Endothelial cell of umbilical vein (primary cell): ENCODE data around the gene LHFPL2. TPM values are rescaled to one million over a fixed set of nuclear protein-coding genes. Genes with fewer than 3 reads are reported as not detected.

Experiments
- BruUV-seq: library from RNA; stranded (reverse); fragments of 400-500 nt; replicated peaks from 2 replicates; lab custom pipeline; 2021; lab: Mats Ljungman, UMichigan
- CTCF ChIA-PET: fragments of 300-600, 350-600 bp; sonication (Branson Sonifier 250); formaldehyde crosslinking; loops from one replicate; lab custom pipeline; 2021; ENCODE audit warnings: antibody characterized with exemption, inconsistent platforms; lab: Charles Lee
- POLR2A ChIA-PET: fragments of 300-600, 350-600 bp; sonication (Branson Sonifier 250); formaldehyde crosslinking; loops from one replicate; lab custom pipeline; 2021; ENCODE audit warnings: antibody characterized with exemption, inconsistent platforms; lab: Charles Lee
- DNase-seq: peaks from one replicate; pipeline ENCODE4 v3.0.0-alpha.2; 2011; ENCODE audit warnings: low read depth, low spot score
- FAIRE-seq: peaks from 2 replicates; lab custom pipeline; 2011; peaks lifted over from hg19 to GRCh38; lab: Jason Lieb, UNC
- H2AFZ ChIP-seq: 2 replicates; pipeline ENCODE4 v1.6.0; 2012; ENCODE audit warnings: low read depth, low read length, control low read depth, inconsistent platforms
- H3K27ac ChIP-seq: 2 replicates; pipeline ENCODE4 v1.5.1; 2011; ENCODE audit warnings: low read depth, mild to moderate bottlenecking, control low read depth, low read length, moderate library complexity; ENCODE audit not compliant: insufficient read depth
- H3K27me3 ChIP-seq, 2 experiments: 2 replicates each; pipeline versions ENCODE4 v1.6.0 to v1.6.1; 2011; ENCODE audit warnings: low read length in 2 of 2, mixed read lengths in 1 of 2; ENCODE audit not compliant: control insufficient read depth in 2 of 2, insufficient read depth in 2 of 2
- H3K36me3 ChIP-seq, 2 experiments: 2 replicates in 1 of 2; 3 replicates in 1 of 2; pipeline ENCODE4 v1.5.1; 2011; ENCODE audit warnings: low read length in 2 of 2, mild to moderate bottlenecking in 1 of 2, moderate library complexity in 1 of 2; ENCODE audit not compliant: control insufficient read depth in 2 of 2, insufficient read depth in 2 of 2; ENCODE audit errors: extremely low read depth in 1 of 2
- H3K4me1 ChIP-seq: 3 replicates; pipeline ENCODE4 v1.5.1; 2011; ENCODE audit warnings: mild to moderate bottlenecking, low read length; ENCODE audit not compliant: control insufficient read depth, insufficient read depth; ENCODE audit errors: extremely low read depth
- H3K4me2 ChIP-seq: 2 replicates; pipeline ENCODE4 v1.6.1; 2011; ENCODE audit warnings: low read length, control low read depth, mixed read lengths; ENCODE audit not compliant: insufficient read depth
- H3K4me3 ChIP-seq, 3 experiments: fragments of 200-600 bp in 1 of 3; sonication (generic), shearing (Covaris generic) in 1 of 3; replicated peaks in 1 of 3; 2 replicates each; pipeline ENCODE4 v1.5.1; 2011 to 2016; ENCODE audit warnings: control low read depth in 3 of 3, low read length in 3 of 3, mild to moderate bottlenecking in 2 of 3, inconsistent platforms in 1 of 3, low read depth in 1 of 3, moderate library complexity in 1 of 3; ENCODE audit not compliant: insufficient read depth in 1 of 3
- H3K79me2 ChIP-seq: 2 replicates; pipeline ENCODE4 v1.6.0; 2012; ENCODE audit warnings: low read length, inconsistent platforms; ENCODE audit not compliant: control insufficient read depth, insufficient read depth
- H3K9ac ChIP-seq: replicated peaks from 2 replicates; pipeline ENCODE3; 2011; ENCODE audit warnings: low read length, control low read depth; ENCODE audit not compliant: insufficient read depth; ENCODE audit errors: extremely low read depth
- H3K9me1 ChIP-seq: replicated peaks from 3 replicates; pipeline ENCODE4 v1.6.0; 2011; ENCODE audit warnings: mild to moderate bottlenecking, low read length; ENCODE audit not compliant: control insufficient read depth, insufficient read depth; ENCODE audit errors: extremely low read depth
- H3K9me3 ChIP-seq: replicated peaks from 2 replicates; pipeline ENCODE4 v1.5.1; 2012; ENCODE audit warnings: low read length, inconsistent platforms; ENCODE audit not compliant: control insufficient read depth, insufficient read depth
- H4K20me1 ChIP-seq: replicated peaks from 2 replicates; pipeline ENCODE3; 2011; ENCODE audit warnings: mild to moderate bottlenecking, low read length; ENCODE audit not compliant: control insufficient read depth, insufficient read depth; ENCODE audit errors: extremely low read depth
- EZH2 ChIP-seq: IDR thresholded peaks from 2 replicates; pipeline ENCODE4 v1.6.1; 2012; ENCODE audit warnings: borderline replicate concordance, low read depth, mild to moderate bottlenecking, moderate library complexity, low read length, inconsistent platforms; ENCODE audit not compliant: severe bottlenecking
- FOS ChIP-seq: IDR thresholded peaks from 2 replicates; pipeline ENCODE4 v1.6.1; 2011; ENCODE audit warnings: mild to moderate bottlenecking, low read length, moderate library complexity, borderline replicate concordance; ENCODE audit not compliant: insufficient read depth
- GATA2 ChIP-seq: IDR thresholded peaks from 2 replicates; pipeline ENCODE4 v1.7.0; 2011; ENCODE audit warnings: low read depth, mild to moderate bottlenecking, moderate library complexity, mixed read lengths, low read length; ENCODE audit not compliant: insufficient read length, insufficient read depth
- JUN ChIP-seq: IDR thresholded peaks from 2 replicates; pipeline ENCODE4 v1.6.1; 2011; ENCODE audit warnings: borderline replicate concordance, low read depth; ENCODE audit not compliant: insufficient read length, insufficient read depth
- MYC ChIP-seq: IDR thresholded peaks from one replicate; pipeline ENCODE4 v1.6.1; 2011; ENCODE audit warnings: mild to moderate bottlenecking, low read depth, low read length
- POLR2A ChIP-seq: IDR thresholded peaks from 2 replicates; pipeline ENCODE4 v1.6.1; 2012; ENCODE audit warnings: low read depth, mild to moderate bottlenecking, control low read depth, low read length
- POLR2AphosphoS5 ChIP-seq: IDR thresholded peaks from 2 replicates; pipeline ENCODE4 v1.6.1; 2012; ENCODE audit warnings: low read depth, mild to moderate bottlenecking, control low read depth, low read length, moderate library complexity; ENCODE audit not compliant: insufficient read depth
- dilution Hi-C: fragments of 300-500 bp; cut with MboI; formaldehyde crosslinking; loops from one replicate; pipeline ENCODE4 v1.15.0; 2019; ENCODE audit warnings: low sequenced_read_pairs; ENCODE audit not compliant: extremely low pct_ligation_motif_present
- intact Hi-C: fragments of 100-400 bp; cut with micrococcal nuclease; formaldehyde crosslinking; loops from one replicate; pipeline ENCODE4 v1.10.0; 2022
- polyA plus RNA-seq, 4 experiments: library from polyadenylated mRNA; depleted of rRNA in 3 of 4; stranded (reverse) in 3 of 4; unstranded in 1 of 4; fragments of >200 nt; gene quantifications; 2 replicates each; pipeline versions ENCODE4 v1.2.1 to v1.2.3, GENCODE V29; 2011 to 2012; ENCODE audit warnings: missing spikeins in 1 of 4
- total RNA-seq: library from RNA; stranded (reverse); gene quantifications from 2 replicates; pipeline ENCODE4 v1.2.3, GENCODE V29; 2021
- TF ChIP-seq, protein P1 (sequence below), 2 donors: IDR thresholded peaks; 1 replicate in 1 of 2; 2 replicates in 1 of 2; pipeline ENCODE4 v1.5.1; 2011; ENCODE audit warnings: low read length in 2 of 2, mild to moderate bottlenecking in 2 of 2, moderate library complexity in 2 of 2, control low read depth in 1 of 2, inconsistent platforms in 1 of 2, low read depth in 1 of 2; ENCODE audit not compliant: insufficient read depth in 1 of 2; ENCODE audit errors: extremely low read depth in 1 of 2
- TF ChIP-seq, protein P2 (sequence below): IDR thresholded peaks from 2 replicates; pipeline ENCODE4 v1.6.1; 2011; ENCODE audit not compliant: insufficient read depth, insufficient read length

Gene LHFPL2
- total and polyA plus RNA-seq, 2 donors (not counting 3 experiments of a cell fraction or from before 2014, with no cell fraction given): 9.6 to 36.3 TPM

- Histone ChIP-seq H3K4me2 (no peak overlapping the region), H3K36me3 (no peaks in the 10 kb centered on the region), H3K4me1 (peaks cover 22% of the 10 kb centered on the region), H3K27ac (no peak overlapping the region), H3K4me3 (no peak overlapping the region), H4K20me1 (no peaks in the 10 kb centered on the region), H3K27me3 (no peaks in the 10 kb centered on the region), H3K9ac (no peak overlapping the region), H3K9me1 (no peaks in the 10 kb centered on the region), H2AFZ (no peak overlapping the region), H3K79me2 (peaks cover 26% of the 10 kb centered on the region), H3K9me3 (no peaks in the 10 kb centered on the region)
- BruUV-seq: no TSS peak
- ChIA-PET POLR2A (no interaction called here), CTCF (interaction anchor here (1.3 to 3.3 kb wide), 3 partner anchors 22 to 236 kb away, joined by 3 to 13 read pairs (median 5); no protein-coding TSS in a partner anchor)
- TF ChIP-seq EZH2 (no peak), JUN (no peak), GATA2 (no peak), POLR2A (no peak), FOS (no peak), POLR2AphosphoS5 (no peak), MYC (no peak)
- TF ChIP-seq, protein P1, sequence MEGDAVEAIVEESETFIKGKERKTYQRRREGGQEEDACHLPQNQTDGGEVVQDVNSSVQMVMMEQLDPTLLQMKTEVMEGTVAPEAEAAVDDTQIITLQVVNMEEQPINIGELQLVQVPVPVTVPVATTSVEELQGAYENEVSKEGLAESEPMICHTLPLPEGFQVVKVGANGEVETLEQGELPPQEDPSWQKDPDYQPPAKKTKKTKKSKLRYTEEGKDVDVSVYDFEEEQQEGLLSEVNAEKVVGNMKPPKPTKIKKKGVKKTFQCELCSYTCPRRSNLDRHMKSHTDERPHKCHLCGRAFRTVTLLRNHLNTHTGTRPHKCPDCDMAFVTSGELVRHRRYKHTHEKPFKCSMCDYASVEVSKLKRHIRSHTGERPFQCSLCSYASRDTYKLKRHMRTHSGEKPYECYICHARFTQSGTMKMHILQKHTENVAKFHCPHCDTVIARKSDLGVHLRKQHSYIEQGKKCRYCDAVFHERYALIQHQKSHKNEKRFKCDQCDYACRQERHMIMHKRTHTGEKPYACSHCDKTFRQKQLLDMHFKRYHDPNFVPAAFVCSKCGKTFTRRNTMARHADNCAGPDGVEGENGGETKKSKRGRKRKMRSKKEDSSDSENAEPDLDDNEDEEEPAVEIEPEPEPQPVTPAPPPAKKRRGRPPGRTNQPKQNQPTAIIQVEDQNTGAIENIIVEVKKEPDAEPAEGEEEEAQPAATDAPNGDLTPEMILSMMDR (IDR thresholded peaks at IDR 0.05; ENCODE audit: extremely low read depth in 1 of 2, insufficient read depth in 1 of 2, low read depth in 1 of 2, low read length in 2 of 2): no peak
- TF ChIP-seq, protein P2, sequence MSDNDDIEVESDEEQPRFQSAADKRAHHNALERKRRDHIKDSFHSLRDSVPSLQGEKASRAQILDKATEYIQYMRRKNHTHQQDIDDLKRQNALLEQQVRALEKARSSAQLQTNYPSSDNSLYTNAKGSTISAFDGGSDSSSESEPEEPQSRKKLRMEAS: no peak
- dilution Hi-C loops: no loop called here
- intact Hi-C loops: loop anchor here (5.0 kb wide), 3 partner anchors 237 to 332 kb away; partner anchors contain the start of gene SCAMP1
- no peak for FAIRE-seq
- no peak for DNase-seq
Observed at GRCh38 chr5:78649861-78650496, 1.4 kb upstream of the LHFPL2 start.
